GM19099 (cell line): Measurements from ENCODE around the gene SPATA6L.

ENCODE experiments used
- POLR2A ChIP-seq: IDR thresholded peaks from 3 replicates; pipeline ENCODE4 v1.6.1; 2011; ENCODE audit warnings: low read depth; ENCODE audit not compliant: insufficient read length; ENCODE audit errors: extremely low read depth

Gene SPATA6L, protein sequence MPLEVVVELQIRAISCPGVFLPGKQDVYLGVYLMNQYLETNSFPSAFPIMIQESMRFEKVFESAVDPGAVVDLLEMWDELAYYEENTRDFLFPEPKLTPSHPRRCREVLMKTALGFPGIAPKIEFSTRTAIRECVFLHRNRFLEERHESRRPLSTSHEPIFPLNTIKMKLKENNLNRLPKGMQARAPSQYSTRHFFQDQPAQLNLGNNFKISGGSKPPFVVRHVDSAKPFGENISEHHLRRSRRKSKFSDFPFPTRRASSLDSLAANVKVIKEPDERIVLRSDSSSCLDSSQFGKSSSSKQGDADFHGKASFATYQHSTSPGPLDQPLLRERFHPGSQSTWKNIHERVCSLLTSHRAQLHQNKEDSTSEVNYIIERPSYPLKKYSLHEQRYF

DNA sequence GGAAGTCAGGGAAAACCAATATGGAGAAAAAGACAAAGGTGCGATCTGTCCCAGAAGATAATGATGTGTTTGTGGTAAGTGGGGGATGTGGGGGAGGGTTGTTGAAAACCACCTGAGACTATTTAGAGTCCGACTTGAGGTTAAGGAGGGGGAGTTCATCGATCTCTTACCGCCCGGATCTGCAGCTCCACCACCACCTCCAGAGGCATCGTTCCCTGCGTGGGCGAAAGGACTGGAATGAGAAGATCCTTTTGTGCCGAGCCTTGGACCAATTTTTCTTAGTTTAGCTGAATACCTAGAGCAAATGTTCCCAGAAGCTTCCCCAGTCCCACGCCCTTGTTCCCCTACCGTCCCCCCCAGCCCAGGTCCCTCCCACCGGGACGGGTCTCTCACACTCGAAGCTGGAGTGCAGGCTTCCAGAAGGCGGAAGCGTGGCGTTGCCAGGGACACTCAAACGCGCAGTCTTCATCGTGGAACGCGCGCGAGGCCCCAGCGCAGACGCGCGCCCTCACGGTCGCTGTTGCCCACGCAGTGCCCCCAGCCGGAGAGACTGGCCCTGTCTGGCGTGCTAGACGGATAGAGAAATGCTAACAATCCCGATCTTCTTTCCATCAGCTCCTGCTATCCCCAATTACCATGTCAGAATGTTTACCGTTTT, at the start of gene SPATA6L:
Gene SPATA6L, minus strand, starts transcription at position 439 of the 658 bp plus-strand sequence. Its CDS starts 230 bp downstream, at position 209.
- peak; percentile 33 for TF ChIP-seq POLR2A

DNA sequence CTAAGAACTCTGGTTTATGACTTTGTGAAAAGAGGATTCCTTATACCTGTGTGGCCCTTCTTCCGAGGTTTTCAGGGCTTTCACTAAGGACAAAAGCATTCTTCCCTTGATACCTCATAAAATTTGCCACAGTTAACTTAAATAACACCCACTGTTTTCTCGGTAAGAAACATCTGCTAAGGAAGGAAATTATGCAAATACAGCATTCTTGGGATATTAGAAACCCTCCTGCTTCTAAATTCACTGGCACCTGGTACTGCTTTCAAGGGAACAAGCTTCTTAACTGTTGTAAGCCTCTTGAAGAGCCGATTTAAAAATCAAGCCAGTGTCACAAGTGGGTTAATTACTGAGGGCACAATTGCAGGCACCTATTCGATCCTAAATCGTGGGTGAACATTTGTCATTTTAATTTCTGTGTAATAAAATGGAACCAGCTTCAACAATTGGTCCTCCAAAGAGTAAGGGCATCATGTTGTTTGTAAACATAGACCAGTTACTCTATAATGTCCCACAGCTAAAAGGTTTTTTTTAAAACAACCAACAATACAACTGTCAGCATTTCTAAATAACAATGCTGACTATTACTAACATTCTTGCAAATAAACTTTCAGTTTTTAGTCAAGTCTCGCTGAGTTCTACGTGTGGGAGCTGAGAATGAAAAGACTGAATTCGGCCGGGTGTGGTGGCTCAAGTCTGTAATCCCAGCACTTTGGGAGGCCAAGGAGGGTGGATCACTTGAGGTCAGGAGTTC, 48.2 kb upstream of the SPATA6L start:
- TF ChIP-seq POLR2A: no peak

GRCh38 chr9:4713849-4714248, 47.6 kb upstream of the SPATA6L start:
- TF ChIP-seq POLR2A: no peak

- TF ChIP-seq POLR2A: no peak
Observed at GRCh38 chr9:4709380-4709779, 43.1 kb upstream of the SPATA6L start.

GRCh38 chr9:4706971-4707622, 40.8 kb upstream of the SPATA6L start:
- TF ChIP-seq POLR2A: no peak

DNA sequence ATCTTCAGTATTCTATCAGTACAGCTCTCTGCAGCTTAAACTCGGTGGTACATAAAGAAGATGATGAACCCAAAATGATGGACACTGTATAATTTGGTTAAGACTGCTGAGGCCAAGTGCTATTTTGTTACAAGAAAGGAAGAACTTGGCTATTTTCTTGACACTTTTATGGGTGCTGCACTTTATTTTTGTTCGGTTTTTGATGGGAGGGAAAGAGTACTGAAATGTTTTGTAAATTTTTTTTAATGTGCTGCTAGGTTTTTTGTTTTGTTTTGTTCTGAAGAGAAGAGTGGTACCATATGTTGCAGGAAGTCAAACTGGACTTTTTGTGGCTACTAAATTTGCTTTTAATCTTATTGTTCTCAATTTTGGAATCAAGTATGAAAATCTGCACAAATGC, 39.7 kb upstream of the SPATA6L start:
- no peak for TF ChIP-seq POLR2A

DNA sequence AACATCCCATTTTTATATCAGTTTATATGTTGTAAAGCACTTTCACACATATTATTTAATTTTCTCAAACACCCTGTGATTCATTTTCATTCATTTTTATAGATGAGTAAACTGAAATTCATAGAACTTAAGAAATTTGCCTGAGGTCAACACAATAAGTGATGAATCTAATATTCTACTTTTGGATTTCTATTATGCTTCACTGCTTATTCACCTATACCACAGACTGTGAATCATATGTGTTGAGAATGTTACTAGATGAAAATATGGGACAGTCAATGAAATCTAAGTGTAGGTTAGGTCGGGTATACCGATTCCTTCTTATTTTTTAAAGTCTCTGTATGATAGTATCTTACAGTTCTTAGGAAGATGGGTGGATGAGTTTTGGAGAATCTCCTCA, 37.8 kb upstream of the SPATA6L start:
- TF ChIP-seq POLR2A: no peak

GRCh38 chr9:4701526-4701925, 35.2 kb upstream of the SPATA6L start:
- no peak for TF ChIP-seq POLR2A

DNA sequence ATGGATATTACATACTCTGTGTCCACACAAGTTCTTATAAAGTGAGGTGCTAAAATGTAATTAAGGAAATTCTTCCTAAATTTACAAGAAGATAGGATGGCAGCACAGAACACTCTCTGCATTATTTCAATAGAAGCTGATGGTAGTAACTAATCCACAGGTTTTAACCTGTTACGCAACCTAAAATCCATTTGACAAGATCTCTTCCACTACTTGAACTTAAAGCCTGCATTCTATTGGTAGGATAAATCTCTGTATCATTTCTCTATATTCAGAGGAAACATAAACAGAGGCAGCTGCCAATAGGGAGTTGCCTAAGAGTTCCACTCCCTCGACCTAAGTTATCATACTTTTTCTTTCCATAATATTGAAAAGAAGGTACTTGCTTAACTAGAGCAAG, 34.7 kb upstream of the SPATA6L start:
- TF ChIP-seq POLR2A: no peak

GRCh38 chr9:4700091-4700490, 33.8 kb upstream of the SPATA6L start:
- TF ChIP-seq POLR2A: no peak

DNA sequence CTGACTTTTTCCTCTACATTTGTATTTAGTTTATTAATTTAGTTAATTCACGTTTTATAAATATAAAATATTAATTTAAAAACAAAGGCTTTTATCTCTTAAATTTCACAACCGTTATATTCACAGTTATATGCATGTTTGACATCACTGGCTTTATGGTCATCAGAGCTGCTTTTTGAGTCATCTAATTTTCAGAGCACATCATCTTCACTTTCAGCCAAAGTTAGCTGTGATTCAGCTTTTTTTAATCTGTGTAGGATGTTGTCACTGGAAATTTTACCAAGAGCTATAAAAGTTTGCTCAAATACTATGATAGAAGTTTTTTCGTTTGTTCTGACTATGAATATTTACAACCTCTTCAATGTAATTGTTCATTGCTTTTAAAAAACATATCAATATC, 25.5 kb upstream of the SPATA6L start:
- TF ChIP-seq POLR2A: no peak

DNA sequence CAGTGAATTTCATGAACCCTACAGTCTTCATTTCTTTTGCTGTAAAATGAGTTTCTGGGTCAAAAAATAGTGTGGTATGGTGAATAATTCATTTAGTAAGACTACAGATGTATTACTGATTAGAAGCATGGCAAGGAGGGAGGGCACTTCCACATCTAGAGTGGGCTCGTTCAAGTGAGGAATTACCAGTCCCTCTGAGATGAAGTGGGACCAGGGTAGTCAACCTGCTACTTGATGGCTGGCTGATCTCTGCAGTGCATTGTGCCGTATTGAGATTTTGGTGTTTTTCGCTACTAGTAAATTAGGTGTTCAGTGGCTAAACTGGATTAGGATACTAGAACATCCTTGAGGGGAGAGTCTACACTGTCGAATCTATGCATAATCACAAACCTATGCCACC, 23.9 kb upstream of the SPATA6L start:
- no peak for TF ChIP-seq POLR2A

DNA sequence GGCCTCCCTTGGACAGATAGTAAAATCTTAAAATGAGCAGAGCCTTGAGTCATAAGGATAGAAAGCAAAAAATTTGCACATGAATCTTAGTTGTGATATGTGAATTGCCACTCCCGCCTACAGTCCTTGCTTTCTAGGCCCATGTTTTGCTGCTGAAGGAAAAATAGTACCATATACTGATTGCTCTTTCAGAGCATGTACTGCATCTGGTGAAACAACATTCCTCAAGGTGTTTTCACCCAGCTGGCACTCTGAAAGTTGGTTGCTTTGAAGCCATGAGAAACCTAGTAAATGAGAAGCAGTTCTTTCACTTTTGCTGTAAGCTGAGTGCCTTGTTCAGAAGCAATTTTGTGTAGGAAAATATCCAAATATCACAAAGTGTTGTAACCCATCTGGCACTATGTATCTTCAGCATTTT, 23.4 kb upstream of the SPATA6L start:
- TF ChIP-seq POLR2A: no peak

DNA sequence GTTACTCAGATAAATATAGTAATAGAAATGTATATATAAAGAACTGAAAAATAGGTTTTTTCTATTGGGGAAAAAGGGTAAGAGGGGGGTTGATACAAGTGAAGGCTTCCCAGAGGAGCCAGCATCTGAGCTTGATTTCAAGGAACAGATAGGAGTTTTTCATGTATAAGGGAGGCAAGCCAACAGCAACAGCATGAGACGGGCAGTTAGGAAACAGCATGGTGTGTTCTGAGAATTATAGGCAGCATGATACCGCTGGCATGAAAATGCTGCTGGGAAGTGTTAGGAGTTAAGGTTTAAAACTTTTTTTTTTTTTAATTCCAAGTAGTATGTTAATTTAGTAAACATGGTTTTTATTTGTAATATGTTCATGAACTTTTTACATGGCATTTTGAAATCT, 22.7 kb upstream of the SPATA6L start:
- no peak for TF ChIP-seq POLR2A

DNA sequence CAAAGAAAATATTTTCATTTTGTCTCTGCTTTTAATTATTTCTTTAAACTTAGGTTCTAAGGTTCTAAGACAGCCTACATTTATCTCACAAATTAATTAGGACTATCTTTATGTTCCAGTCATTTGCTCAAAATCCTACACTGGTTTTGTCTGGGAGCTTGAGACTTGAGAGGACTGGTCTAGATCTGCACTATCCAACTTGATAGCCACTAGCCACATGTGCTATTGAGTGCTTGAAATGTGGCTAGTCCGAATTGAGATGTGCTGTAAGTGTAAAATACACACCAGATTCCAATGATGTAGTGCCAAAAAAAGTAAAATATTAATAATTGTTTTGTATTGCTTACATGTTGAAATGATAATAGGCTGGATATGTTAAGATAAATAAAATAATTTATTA, 20.3 kb upstream of the SPATA6L start:
- no peak for TF ChIP-seq POLR2A
